Neural progenitor cell (in vitro differentiated cells): ENCODE data around the gene MTMR10. TPM values are rescaled to one million over a fixed set of nuclear protein-coding genes. Genes with fewer than 3 reads are reported as not detected.

Source experiments
- DNase-seq: peaks from one replicate; pipeline ENCODE4 v3.0.0-alpha.2; 2016; ENCODE audit warnings: low spot score
- H2AFZ ChIP-seq: fragments of 200-600 bp; sonication (generic); replicated peaks from 2 replicates; pipeline ENCODE4 v1.6.1; 2016; ENCODE audit warnings: antibody characterized with exemption
- H3F3A ChIP-seq: fragments of 200-600 bp; sonication (generic); 2 replicates; pipeline ENCODE4 v1.6.1; 2016; ENCODE audit warnings: antibody characterized with exemption, low read depth
- H3K27ac ChIP-seq: fragments of 200-600 bp; sonication (generic); 2 replicates; pipeline ENCODE4 v1.5.1; 2016; ENCODE audit warnings: mild to moderate bottlenecking
- H3K27me3 ChIP-seq: fragments of 200-600 bp; sonication (generic); 2 replicates; pipeline ENCODE4 v1.6.1; 2016; ENCODE audit warnings: mild to moderate bottlenecking, moderate library complexity
- H3K36me3 ChIP-seq: fragments of 200-600 bp; sonication (generic); 2 replicates; pipeline ENCODE4 v1.5.1; 2016
- H3K4me1 ChIP-seq: fragments of 200-600 bp; sonication (generic); 2 replicates; pipeline ENCODE4 v1.6.1; 2016; ENCODE audit warnings: mixed run types
- H3K4me2 ChIP-seq: fragments of 200-600 bp; sonication (generic); 2 replicates; pipeline ENCODE4 v1.6.1; 2016
- H3K4me3 ChIP-seq: fragments of 200-600 bp; sonication (generic); 2 replicates; pipeline ENCODE4 v1.5.1; 2016
- H3K79me2 ChIP-seq: fragments of 200-600 bp; sonication (generic); 2 replicates; pipeline ENCODE4 v1.6.1; 2016; ENCODE audit warnings: low read depth
- H3K9ac ChIP-seq: fragments of 200-600 bp; sonication (generic); 2 replicates; pipeline ENCODE4 v1.6.1; 2016
- H3K9me3 ChIP-seq: fragments of 200-600 bp; sonication (generic); 2 replicates; pipeline ENCODE4 v1.5.1; 2016; ENCODE audit warnings: low read depth
- H4K20me1 ChIP-seq: fragments of 200-600 bp; sonication (generic); 2 replicates; pipeline ENCODE4 v1.6.1; 2016; ENCODE audit warnings: low read depth
- H3K27ac Mint-ChIP-seq: 3 replicates; pipeline ENCODE4 v1.8.0; 2021; ENCODE audit warnings: mixed read lengths
- H3K27me3 Mint-ChIP-seq: 2 replicates; pipeline ENCODE4 v1.8.0; 2022; ENCODE audit warnings: low read depth, mild to moderate bottlenecking, inconsistent platforms, moderate library complexity, mixed read lengths; ENCODE audit not compliant: insufficient read depth
- H3K36me3 Mint-ChIP-seq: 3 replicates; pipeline ENCODE4 v1.8.0; 2021; ENCODE audit warnings: mixed read lengths
- H3K4me1 Mint-ChIP-seq: 3 replicates; pipeline ENCODE4 v1.8.0; 2021; ENCODE audit warnings: mixed read lengths
- H3K4me3 Mint-ChIP-seq: 3 replicates; pipeline ENCODE4 v1.8.0; 2021; ENCODE audit warnings: mild to moderate bottlenecking, moderate library complexity, mixed read lengths
- H3K9me3 Mint-ChIP-seq: 3 replicates; pipeline ENCODE4 v1.8.0; 2020; ENCODE audit warnings: mixed read lengths
- CTCF ChIP-seq: fragments of 200-600 bp; sonication (generic); IDR thresholded peaks from 2 replicates; pipeline ENCODE4 v1.5.1; 2017; ENCODE audit warnings: antibody characterized with exemption, mild to moderate bottlenecking
- EZH2 ChIP-seq: fragments of 200-600 bp; sonication (generic); IDR thresholded peaks from 2 replicates; pipeline ENCODE4 v1.6.1; 2017; ENCODE audit warnings: antibody characterized with exemption, mild to moderate bottlenecking, moderate library complexity
- EZH2phosphoT487 ChIP-seq: fragments of 200-600 bp; sonication (generic); IDR thresholded peaks from 2 replicates; pipeline ENCODE4 v1.6.1; 2017; ENCODE audit warnings: antibody characterized with exemption
- total RNA-seq: library from RNA; depleted of rRNA; stranded (reverse); fragments of >200 nt; gene quantifications from 2 replicates; pipeline ENCODE4 v1.2.3, GENCODE V29; 2015; ENCODE audit warnings: low replicate concordance

Gene MTMR10
- total RNA-seq, 1 donor from 2014 or later, result 18.7 TPM

DNA sequence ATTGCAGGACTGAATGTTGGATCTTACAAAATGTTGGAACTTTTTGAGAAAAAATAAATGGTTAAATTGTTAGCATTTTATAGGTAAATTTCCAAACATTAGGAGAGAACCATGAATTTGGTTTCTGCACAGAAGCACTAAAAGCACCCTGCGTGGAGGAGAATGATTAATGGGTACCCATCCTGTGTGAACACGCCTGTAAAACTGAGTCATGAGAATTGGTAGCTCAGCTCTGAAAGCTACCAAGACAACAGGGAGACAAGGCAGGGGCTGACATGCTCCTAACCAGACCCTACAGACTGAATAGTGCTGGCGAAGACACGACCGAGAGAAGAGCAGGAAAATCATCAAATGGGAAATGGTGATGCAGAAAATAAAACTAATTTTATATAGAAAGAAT lies 32.4 kb upstream of the MTMR10 start:
- DNase-seq, result no peak
- no peak overlapping the region for H3K27ac Mint-ChIP-seq

GRCh38 chr15:31021067-31021665 lies 29.7 kb upstream of the MTMR10 start:
- Histone ChIP-seq H3F3A (no peaks in the 10 kb centered on the region), H3K4me2 (no peak overlapping the region), H3K27me3 (no peaks in the 10 kb centered on the region), H3K4me1 (peaks cover 6% of the 10 kb centered on the region), H3K27ac (no peak overlapping the region), H4K20me1 (no peaks in the 10 kb centered on the region), H3K9ac (no peak overlapping the region), H2AFZ (no peak overlapping the region), H3K4me3 (no peak overlapping the region), H3K9me3 (no peaks in the 10 kb centered on the region), H3K79me2 (no peaks in the 10 kb centered on the region), H3K36me3 (no peaks in the 10 kb centered on the region)
- no peaks in the 10 kb centered on the region for H3K36me3 Mint-ChIP-seq
- TF ChIP-seq CTCF, result no peak
- TF ChIP-seq EZH2phosphoT487, result no peak
- TF ChIP-seq EZH2, result no peak
- peaks cover 2% of the 10 kb centered on the region for H3K27me3 Mint-ChIP-seq
- no peak overlapping the region for H3K27ac Mint-ChIP-seq
- H3K4me1 Mint-ChIP-seq, result peaks cover 5% of the 10 kb centered on the region
- no peaks in the 10 kb centered on the region for H3K9me3 Mint-ChIP-seq
- H3K4me3 Mint-ChIP-seq, result no peak overlapping the region
- DNase-seq, result no peak

More for the DNA sequence above, 32.4 kb upstream of the MTMR10 start:
- no peaks in the 10 kb centered on the region for H3K79me2 ChIP-seq
- no peak overlapping the region for H3K4me2 ChIP-seq
- Mint-ChIP-seq H3K27me3 (peaks cover 2% of the 10 kb centered on the region), H3K4me1 (peaks cover 5% of the 10 kb centered on the region), H3K9me3 (no peaks in the 10 kb centered on the region), H3K36me3 (no peaks in the 10 kb centered on the region), H3K4me3 (no peak overlapping the region)
- H3K36me3 ChIP-seq, result no peaks in the 10 kb centered on the region
- H3K9ac ChIP-seq, result no peak overlapping the region
- no peaks in the 10 kb centered on the region for H3F3A ChIP-seq
- H3K4me1 ChIP-seq, result peaks cover 6% of the 10 kb centered on the region
- H3K9me3 ChIP-seq, result no peaks in the 10 kb centered on the region
- no peak overlapping the region for H3K4me3 ChIP-seq
- no peaks in the 10 kb centered on the region for H3K27me3 ChIP-seq
- no peak overlapping the region for H2AFZ ChIP-seq
- H3K27ac ChIP-seq, result no peak overlapping the region
- TF ChIP-seq EZH2, result no peak
- no peak for TF ChIP-seq EZH2phosphoT487
- TF ChIP-seq CTCF, result no peak
- no peaks in the 10 kb centered on the region for H4K20me1 ChIP-seq

GRCh38 chr15:31020542-31020941 lies 29.1 kb upstream of the MTMR10 start:
- Mint-ChIP-seq H3K4me3 (no peak overlapping the region), H3K27me3 (peaks cover 2% of the 10 kb centered on the region), H3K27ac (no peak overlapping the region), H3K9me3 (no peaks in the 10 kb centered on the region), H3K4me1 (peaks cover 5% of the 10 kb centered on the region), H3K36me3 (no peaks in the 10 kb centered on the region)
- Histone ChIP-seq H3K27me3 (no peaks in the 10 kb centered on the region), H3K4me2 (no peak overlapping the region), H3K4me1 (peaks cover 6% of the 10 kb centered on the region), H3K9me3 (no peaks in the 10 kb centered on the region), H4K20me1 (no peaks in the 10 kb centered on the region), H2AFZ (no peak overlapping the region), H3K9ac (no peak overlapping the region), H3K27ac (no peak overlapping the region), H3K4me3 (no peak overlapping the region), H3K36me3 (no peaks in the 10 kb centered on the region), H3K79me2 (no peaks in the 10 kb centered on the region), H3F3A (no peaks in the 10 kb centered on the region)
- TF ChIP-seq CTCF (no peak), EZH2phosphoT487 (no peak), EZH2 (no peak)
- DNase-seq, result no peak
